K562 (cell line): ENCODE results near the gene PSAP. TPM values are rescaled to one million over a fixed set of nuclear protein-coding genes. Genes with fewer than 3 reads are reported as not detected.

Experiments
- CEBPB ChIP-seq: fragments of 450-650 bp; IDR thresholded peaks from 2 replicates; pipeline ENCODE4 v1.6.1; 2016; ENCODE audit warnings: missing genetic modification characterization, missing compliant biosample characterization
- MCM5 ChIP-seq: fragments of 450-650 bp; IDR thresholded peaks from 2 replicates; pipeline ENCODE4 v1.6.1; 2016; ENCODE audit warnings: low read depth
- MTF1 ChIP-seq: fragments of 250-450 bp; sonication (Bioruptor Pico); IDR thresholded peaks from 2 replicates; pipeline ENCODE4 v1.9.0; 2021; ENCODE audit warnings: moderate library complexity, mild to moderate bottlenecking, inconsistent platforms, borderline replicate concordance
- NFIX ChIP-seq: fragments of 250-450 bp; sonication (Bioruptor Pico); IDR thresholded peaks from 2 replicates; pipeline ENCODE4 v1.4.0; 2020; ENCODE audit warnings: low read depth, mild to moderate bottlenecking, moderate library complexity
- POLR2A ChIP-seq: fragments of 450-650 bp; conservative IDR thresholded peaks from 2 replicates; pipeline ENCODE4 v1.6.1; 2016
- RBM22 ChIP-seq: fragments of 200-400 bp; formaldehyde crosslinking; IDR thresholded peaks from 2 replicates; pipeline ENCODE4 v1.6.1; 2018; ENCODE audit warnings: low read length, low read depth; ENCODE audit not compliant: poor library complexity, severe bottlenecking
- SRSF9 ChIP-seq: fragments of 200-400 bp; formaldehyde crosslinking; IDR thresholded peaks from 2 replicates; pipeline ENCODE4 v1.6.1; 2017; ENCODE audit warnings: low read depth, low read length, borderline replicate concordance
- ZKSCAN8 ChIP-seq: fragments of 200-800 bp; sonication (Bioruptor generic); IDR thresholded peaks from 2 replicates; pipeline ENCODE4 v1.6.1; 2016; ENCODE audit warnings: missing genetic modification characterization, missing compliant biosample characterization
- polyA plus RNA-seq, 8 experiments: library from polyadenylated mRNA; depleted of rRNA in 4 of 8; stranded (reverse) in 5 of 8; unstranded in 3 of 8; fragments of >200 nt; fragmentation: Nextera tagmentation in 2 of 8; fragmentation: Illumina TruSeq in 1 of 8; extraction: Ambion mirVana in 2 of 8; extraction: Trizol in 1 of 8; gene quantifications; 2 replicates each; pipeline versions ENCODE4 v1.2.1 to v1.2.3, GENCODE V29; 2011 to 2014; ENCODE audit warnings: inconsistent platforms in 1 of 8, missing spikeins in 1 of 8
- total RNA-seq, 7 experiments: library from RNA; depleted of rRNA in 6 of 7; stranded (reverse); fragments of >200 nt in 6 of 7; fragmentation: Illumina TruSeq in 2 of 7; extraction: Trizol in 2 of 7; gene quantifications; 2 replicates each; pipeline versions ENCODE4 v1.2.1 to v1.2.3, GENCODE V29; 2011 to 2021; ENCODE audit warnings: low replicate concordance in 1 of 7
- TF ChIP-seq, protein P1 (sequence below), 2 experiments: fragments of 450-650 bp; formaldehyde crosslinking in 1 of 2; IDR thresholded peaks; 2 replicates each; pipeline versions ENCODE4 v1.4.0 to v1.6.1; 2014 to 2020; ENCODE audit warnings: mild to moderate bottlenecking in 2 of 2, borderline replicate concordance in 1 of 2, low read depth in 1 of 2
- TF ChIP-seq, protein P2 (sequence below): sonication (generic); formaldehyde crosslinking; IDR thresholded peaks from 2 replicates; pipeline ENCODE4 v1.8.1; 2023; ENCODE audit warnings: missing genetic modification reagents, mild to moderate bottlenecking, borderline replicate concordance
- TF ChIP-seq, protein P3 (sequence below), 2 experiments: fragments of 450-650 bp in 1 of 2; IDR thresholded peaks; 2 replicates each; pipeline ENCODE4 v1.6.1; 2011 to 2017; ENCODE audit warnings: low read depth in 2 of 2, antibody characterized with exemption in 1 of 2, borderline replicate concordance in 1 of 2, low read length in 1 of 2, mild to moderate bottlenecking in 1 of 2, mixed read lengths in 1 of 2; ENCODE audit not compliant: control insufficient read depth in 1 of 2

PSAP gene
- total and polyA plus RNA-seq, 9 of the 15 experiments (the other 6 are each of a cell fraction or from before 2014, with no cell fraction given): 245 to 700 (median 429) TPM

DNA sequence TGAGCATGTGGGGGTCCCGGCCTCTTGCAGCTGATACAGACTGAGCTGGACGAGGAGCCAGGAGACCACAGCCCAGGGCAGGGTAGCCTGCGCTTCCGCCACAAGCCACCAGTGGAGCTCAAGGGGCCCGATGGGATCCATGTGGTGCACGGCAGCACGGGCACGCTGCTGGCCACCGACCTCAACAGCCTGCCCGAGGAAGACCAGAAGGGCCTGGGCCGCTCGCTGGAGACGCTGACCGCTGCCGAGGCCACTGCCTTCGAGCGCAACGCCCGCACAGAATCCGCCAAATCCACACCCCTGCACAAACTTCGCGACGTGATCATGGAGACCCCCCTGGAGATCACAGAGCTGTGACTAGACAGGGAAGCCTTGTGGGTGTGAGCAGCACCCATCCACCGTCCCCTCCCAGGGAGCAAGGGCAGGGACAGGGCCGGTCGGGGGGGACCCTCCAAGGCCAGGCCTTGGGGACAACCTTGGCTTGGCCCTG lies 36.1 kb downstream of the PSAP start (continued):
- TF ChIP-seq ZKSCAN8 (no peak), MTF1 (CRISPR knock-in tag) (no peak), MCM5 (no peak), POLR2A (peak; percentile 50), SRSF9 (no peak), RBM22 (peak; percentile 97), NFIX (CRISPR knock-in tag) (no peak), CEBPB (no peak)
- TF ChIP-seq, protein P1, sequence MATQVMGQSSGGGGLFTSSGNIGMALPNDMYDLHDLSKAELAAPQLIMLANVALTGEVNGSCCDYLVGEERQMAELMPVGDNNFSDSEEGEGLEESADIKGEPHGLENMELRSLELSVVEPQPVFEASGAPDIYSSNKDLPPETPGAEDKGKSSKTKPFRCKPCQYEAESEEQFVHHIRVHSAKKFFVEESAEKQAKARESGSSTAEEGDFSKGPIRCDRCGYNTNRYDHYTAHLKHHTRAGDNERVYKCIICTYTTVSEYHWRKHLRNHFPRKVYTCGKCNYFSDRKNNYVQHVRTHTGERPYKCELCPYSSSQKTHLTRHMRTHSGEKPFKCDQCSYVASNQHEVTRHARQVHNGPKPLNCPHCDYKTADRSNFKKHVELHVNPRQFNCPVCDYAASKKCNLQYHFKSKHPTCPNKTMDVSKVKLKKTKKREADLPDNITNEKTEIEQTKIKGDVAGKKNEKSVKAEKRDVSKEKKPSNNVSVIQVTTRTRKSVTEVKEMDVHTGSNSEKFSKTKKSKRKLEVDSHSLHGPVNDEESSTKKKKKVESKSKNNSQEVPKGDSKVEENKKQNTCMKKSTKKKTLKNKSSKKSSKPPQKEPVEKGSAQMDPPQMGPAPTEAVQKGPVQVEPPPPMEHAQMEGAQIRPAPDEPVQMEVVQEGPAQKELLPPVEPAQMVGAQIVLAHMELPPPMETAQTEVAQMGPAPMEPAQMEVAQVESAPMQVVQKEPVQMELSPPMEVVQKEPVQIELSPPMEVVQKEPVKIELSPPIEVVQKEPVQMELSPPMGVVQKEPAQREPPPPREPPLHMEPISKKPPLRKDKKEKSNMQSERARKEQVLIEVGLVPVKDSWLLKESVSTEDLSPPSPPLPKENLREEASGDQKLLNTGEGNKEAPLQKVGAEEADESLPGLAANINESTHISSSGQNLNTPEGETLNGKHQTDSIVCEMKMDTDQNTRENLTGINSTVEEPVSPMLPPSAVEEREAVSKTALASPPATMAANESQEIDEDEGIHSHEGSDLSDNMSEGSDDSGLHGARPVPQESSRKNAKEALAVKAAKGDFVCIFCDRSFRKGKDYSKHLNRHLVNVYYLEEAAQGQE (IDR thresholded peaks at IDR 0.05; ENCODE audit: borderline replicate concordance): no peak
- TF ChIP-seq, protein P1 (CRISPR knock-in tag; IDR thresholded peaks at IDR 0.05; ENCODE audit: low read depth): no peak; the same call in 1 of the 2 replicates
- TF ChIP-seq, protein P2, sequence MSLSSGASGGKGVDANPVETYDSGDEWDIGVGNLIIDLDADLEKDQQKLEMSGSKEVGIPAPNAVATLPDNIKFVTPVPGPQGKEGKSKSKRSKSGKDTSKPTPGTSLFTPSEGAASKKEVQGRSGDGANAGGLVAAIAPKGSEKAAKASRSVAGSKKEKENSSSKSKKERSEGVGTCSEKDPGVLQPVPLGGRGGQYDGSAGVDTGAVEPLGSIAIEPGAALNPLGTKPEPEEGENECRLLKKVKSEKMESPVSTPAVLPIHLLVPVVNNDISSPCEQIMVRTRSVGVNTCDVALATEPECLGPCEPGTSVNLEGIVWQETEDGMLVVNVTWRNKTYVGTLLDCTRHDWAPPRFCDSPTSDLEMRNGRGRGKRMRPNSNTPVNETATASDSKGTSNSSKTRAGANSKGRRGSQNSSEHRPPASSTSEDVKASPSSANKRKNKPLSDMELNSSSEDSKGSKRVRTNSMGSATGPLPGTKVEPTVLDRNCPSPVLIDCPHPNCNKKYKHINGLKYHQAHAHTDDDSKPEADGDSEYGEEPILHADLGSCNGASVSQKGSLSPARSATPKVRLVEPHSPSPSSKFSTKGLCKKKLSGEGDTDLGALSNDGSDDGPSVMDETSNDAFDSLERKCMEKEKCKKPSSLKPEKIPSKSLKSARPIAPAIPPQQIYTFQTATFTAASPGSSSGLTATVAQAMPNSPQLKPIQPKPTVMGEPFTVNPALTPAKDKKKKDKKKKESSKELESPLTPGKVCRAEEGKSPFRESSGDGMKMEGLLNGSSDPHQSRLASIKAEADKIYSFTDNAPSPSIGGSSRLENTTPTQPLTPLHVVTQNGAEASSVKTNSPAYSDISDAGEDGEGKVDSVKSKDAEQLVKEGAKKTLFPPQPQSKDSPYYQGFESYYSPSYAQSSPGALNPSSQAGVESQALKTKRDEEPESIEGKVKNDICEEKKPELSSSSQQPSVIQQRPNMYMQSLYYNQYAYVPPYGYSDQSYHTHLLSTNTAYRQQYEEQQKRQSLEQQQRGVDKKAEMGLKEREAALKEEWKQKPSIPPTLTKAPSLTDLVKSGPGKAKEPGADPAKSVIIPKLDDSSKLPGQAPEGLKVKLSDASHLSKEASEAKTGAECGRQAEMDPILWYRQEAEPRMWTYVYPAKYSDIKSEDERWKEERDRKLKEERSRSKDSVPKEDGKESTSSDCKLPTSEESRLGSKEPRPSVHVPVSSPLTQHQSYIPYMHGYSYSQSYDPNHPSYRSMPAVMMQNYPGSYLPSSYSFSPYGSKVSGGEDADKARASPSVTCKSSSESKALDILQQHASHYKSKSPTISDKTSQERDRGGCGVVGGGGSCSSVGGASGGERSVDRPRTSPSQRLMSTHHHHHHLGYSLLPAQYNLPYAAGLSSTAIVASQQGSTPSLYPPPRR (CRISPR knock-in tag): no peak
- TF ChIP-seq, protein P3, sequence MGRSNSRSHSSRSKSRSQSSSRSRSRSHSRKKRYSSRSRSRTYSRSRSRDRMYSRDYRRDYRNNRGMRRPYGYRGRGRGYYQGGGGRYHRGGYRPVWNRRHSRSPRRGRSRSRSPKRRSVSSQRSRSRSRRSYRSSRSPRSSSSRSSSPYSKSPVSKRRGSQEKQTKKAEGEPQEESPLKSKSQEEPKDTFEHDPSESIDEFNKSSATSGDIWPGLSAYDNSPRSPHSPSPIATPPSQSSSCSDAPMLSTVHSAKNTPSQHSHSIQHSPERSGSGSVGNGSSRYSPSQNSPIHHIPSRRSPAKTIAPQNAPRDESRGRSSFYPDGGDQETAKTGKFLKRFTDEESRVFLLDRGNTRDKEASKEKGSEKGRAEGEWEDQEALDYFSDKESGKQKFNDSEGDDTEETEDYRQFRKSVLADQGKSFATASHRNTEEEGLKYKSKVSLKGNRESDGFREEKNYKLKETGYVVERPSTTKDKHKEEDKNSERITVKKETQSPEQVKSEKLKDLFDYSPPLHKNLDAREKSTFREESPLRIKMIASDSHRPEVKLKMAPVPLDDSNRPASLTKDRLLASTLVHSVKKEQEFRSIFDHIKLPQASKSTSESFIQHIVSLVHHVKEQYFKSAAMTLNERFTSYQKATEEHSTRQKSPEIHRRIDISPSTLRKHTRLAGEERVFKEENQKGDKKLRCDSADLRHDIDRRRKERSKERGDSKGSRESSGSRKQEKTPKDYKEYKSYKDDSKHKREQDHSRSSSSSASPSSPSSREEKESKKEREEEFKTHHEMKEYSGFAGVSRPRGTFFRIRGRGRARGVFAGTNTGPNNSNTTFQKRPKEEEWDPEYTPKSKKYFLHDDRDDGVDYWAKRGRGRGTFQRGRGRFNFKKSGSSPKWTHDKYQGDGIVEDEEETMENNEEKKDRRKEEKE (IDR thresholded peaks at IDR 0.05; ENCODE audit: borderline replicate concordance in 1 of 2, control insufficient read depth in 1 of 2, low read depth in 2 of 2, low read length in 1 of 2): no peak
